GM12874 (cell line): ENCODE measurements around the gene SORCS3.

ENCODE experiments used
- CTCF ChIP-seq: IDR thresholded peaks from 2 replicates; pipeline ENCODE4 v1.5.1; 2011; ENCODE audit warnings: low read depth, mild to moderate bottlenecking, control low read depth, low read length, moderate library complexity; ENCODE audit not compliant: insufficient read depth

SORCS3 gene

GRCh38 chr10:104779701-104780100 is 138.6 kb downstream of the SORCS3 start:
- no peak for TF ChIP-seq CTCF

- no peak for TF ChIP-seq CTCF
Observed at GRCh38 chr10:104780165-104780564, 139.1 kb downstream of the SORCS3 start.

- TF ChIP-seq CTCF, result no peak
Observed at GRCh38 chr10:104780946-104781595, 140.0 kb downstream of the SORCS3 start.

GRCh38 chr10:104784452-104784851 is 143.4 kb downstream of the SORCS3 start:
- no peak for TF ChIP-seq CTCF

GRCh38 chr10:104791471-104791870 is 150.4 kb downstream of the SORCS3 start:
- TF ChIP-seq CTCF, result no peak

GRCh38 chr10:104795411-104795810 is 154.3 kb downstream of the SORCS3 start:
- TF ChIP-seq CTCF, result no peak

GRCh38 chr10:104796823-104797222 is 155.7 kb downstream of the SORCS3 start:
- TF ChIP-seq CTCF, result no peak

GRCh38 chr10:104802941-104803340 is 161.9 kb downstream of the SORCS3 start:
- no peak for TF ChIP-seq CTCF
